Gastroesophageal sphincter (tissue), 3 donors: ENCODE measurements around the gene EFNA1.

Experiments
- EP300 ChIP-seq: sonication (generic); formaldehyde crosslinking; IDR thresholded peaks from one replicate; pipeline ENCODE4 v1.6.1; 2017; ENCODE audit warnings: antibody characterized with exemption, mild to moderate bottlenecking
- POLR2A ChIP-seq, 2 donors: fragments of 450-650 bp; IDR thresholded peaks; one replicate each; pipeline ENCODE4 v1.6.1; 2017; ENCODE audit warnings: antibody characterized with exemption in 2 of 2, mild to moderate bottlenecking in 2 of 2, moderate library complexity in 1 of 2
- POLR2AphosphoS5 ChIP-seq: sonication (generic); formaldehyde crosslinking; IDR thresholded peaks from one replicate; pipeline ENCODE4 v1.6.1; 2017; ENCODE audit warnings: antibody characterized with exemption
- TF ChIP-seq, protein P1 (sequence below), 4 experiments: fragments of 200-600 bp in 2 of 4; fragments of 450-650 bp in 2 of 4; sonication (generic) in 1 of 4; IDR thresholded peaks; one replicate each; pipeline ENCODE4 v1.5.1; 2017 to 2019; ENCODE audit warnings: antibody characterized with exemption in 4 of 4, mild to moderate bottlenecking in 2 of 4, moderate library complexity in 2 of 4

DNA sequence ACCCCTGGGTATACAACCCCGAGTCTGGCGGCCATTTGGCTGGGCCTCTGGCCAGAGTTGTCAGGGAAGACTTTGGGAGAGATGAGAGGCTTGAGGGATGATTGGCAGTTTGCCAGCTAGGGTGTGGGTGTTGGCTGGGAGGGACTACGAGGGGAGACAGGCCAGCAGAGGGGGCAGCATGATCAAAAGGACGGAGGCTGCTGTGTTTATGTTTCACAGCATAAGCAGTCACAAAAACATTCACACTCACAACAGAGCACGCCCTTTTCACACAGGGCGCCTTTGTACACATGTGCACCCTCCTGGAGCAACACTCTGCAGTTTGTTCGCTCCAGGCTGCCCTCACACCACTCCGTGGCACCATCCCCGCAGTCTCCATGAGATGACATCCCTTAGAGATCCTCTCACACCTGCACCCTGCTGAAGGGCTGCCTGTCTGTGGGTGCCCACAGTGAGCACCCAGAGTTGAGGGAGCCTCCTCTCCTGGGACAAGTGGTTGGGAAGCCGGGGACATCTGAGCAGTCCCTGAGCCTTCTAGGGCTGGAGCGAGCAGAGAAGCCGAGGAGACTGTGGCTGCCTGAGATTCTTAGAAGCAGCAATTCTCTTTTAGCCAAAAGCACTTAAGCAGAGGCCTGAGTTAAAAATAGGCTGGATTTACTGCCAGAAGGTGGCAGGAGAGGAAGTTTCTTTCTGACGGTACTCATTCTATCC, 33.6 kb upstream of the EFNA1 start:
- TF ChIP-seq, protein P1, sequence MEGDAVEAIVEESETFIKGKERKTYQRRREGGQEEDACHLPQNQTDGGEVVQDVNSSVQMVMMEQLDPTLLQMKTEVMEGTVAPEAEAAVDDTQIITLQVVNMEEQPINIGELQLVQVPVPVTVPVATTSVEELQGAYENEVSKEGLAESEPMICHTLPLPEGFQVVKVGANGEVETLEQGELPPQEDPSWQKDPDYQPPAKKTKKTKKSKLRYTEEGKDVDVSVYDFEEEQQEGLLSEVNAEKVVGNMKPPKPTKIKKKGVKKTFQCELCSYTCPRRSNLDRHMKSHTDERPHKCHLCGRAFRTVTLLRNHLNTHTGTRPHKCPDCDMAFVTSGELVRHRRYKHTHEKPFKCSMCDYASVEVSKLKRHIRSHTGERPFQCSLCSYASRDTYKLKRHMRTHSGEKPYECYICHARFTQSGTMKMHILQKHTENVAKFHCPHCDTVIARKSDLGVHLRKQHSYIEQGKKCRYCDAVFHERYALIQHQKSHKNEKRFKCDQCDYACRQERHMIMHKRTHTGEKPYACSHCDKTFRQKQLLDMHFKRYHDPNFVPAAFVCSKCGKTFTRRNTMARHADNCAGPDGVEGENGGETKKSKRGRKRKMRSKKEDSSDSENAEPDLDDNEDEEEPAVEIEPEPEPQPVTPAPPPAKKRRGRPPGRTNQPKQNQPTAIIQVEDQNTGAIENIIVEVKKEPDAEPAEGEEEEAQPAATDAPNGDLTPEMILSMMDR (IDR thresholded peaks at IDR 0.05), result peak in 3 of 4 experiments; percentile 33 to 57 (median 48)
- TF ChIP-seq POLR2AphosphoS5 (no peak), EP300 (no peak), POLR2A (IDR thresholded peaks at IDR 0.05) (no peak)
